Sciatic nerve (tissue), 2 donors: ENCODE results near the gene C3orf20. TPM values are rescaled to one million over a fixed set of nuclear protein-coding genes. Genes with fewer than 3 reads are reported as not detected.
"Not testable (repeated sequence)": the region's sequence is repeated elsewhere in the genome, so short reads cannot be mapped to it uniquely, and the experiment has no call there.

Experiments
- ATAC-seq: fragments of 200-7000 bp; cut with Tn5 transposase; one replicate; pipeline ENCODE4 v1.9.1; 2020; ENCODE audit warnings: mild to moderate bottlenecking, moderate library complexity
- DNase-seq: peaks from one replicate; pipeline ENCODE4 v3.0.0-alpha.2; 2020; ENCODE audit warnings: low spot score
- intact Hi-C: fragments of 100-400 bp; cut with DNase I; formaldehyde crosslinking; loops from one replicate; pipeline ENCODE4 v1.14.2; 2022
- total RNA-seq: library from RNA; stranded (reverse); fragmentation: NEBNext Ultra II Directional; extraction: Animal tissue kit (Norgen Biotek cat#: 25700); gene quantifications from one replicate; pipeline ENCODE4 v1.2.1, GENCODE V29; 2021
- donor health status: DM: no; HTN: no; CAD: no.
- donor health status: DM: no; HTN: no; CAD: no.

C3orf20 gene
- total RNA-seq, 1 donor from 2014 or later = 0.18 TPM

GRCh38 chr3:14647976-14648955, 26.7 kb upstream of the C3orf20 start:
- DNase-seq (no peak), ATAC-seq (no peak)
- intact Hi-C loops = no loop called here

GRCh38 chr3:14649466-14649865, 25.5 kb upstream of the C3orf20 start:
- no peak for DNase-seq
- ATAC-seq = no peak
- intact Hi-C loops = no loop called here

DNA sequence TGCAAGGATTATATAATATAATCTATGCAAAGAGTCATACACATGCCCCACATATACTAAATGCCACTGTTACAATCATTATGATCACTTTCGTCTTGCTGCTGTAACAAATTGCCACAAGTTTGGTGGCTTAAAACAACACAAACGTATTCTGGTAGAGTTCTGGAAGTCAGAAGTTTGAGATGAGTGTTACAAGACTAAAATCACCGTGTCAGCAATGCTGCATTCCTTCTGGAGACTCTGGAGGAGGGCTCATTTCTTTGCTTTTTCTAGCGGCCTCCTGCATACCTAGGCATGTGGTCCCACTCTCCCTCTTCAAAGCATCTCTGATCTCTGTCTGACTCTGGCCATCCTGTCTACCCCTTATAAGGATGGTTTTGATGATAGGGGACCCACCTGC, 24.7 kb upstream of the C3orf20 start:
- no peak for ATAC-seq
- intact Hi-C loops = no loop called here
- no peak for DNase-seq

DNA sequence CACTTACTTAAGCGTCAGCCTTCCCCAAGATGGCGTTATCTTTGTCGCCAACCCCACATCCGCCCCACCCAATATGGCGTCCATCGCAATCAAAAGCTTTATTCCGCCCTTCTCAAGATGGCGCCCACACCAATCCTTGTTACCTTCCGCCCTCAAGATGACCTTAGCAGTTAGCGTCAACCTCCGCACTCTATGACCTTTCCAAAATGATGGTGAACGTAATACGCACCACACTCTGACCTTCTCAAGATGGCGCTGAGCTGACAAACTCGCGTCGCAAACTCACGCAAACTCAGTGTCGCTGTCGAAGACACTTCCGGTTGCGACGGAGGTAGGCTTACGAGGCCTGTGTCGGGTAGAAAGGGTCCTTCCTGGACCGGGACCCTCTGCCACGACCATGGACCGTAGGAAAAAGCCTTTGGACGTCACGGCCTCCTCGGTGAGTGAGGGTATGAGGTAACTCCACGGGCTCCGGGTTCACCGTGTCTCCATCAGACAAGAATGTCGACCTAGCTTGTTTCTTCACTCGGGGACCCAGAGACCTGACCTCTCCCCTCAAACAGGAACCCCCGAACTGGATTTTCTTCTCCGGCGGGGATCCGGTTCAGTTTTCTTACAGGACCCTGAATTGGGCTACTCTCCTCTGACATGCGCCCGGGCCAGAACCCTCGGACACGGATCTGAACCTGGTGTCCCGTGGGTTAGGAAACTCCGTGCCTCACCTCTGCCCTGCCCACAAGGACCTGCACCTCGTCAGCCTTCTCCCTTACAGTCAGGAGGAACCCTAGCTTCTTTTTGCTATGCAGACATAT, 23.3 kb upstream of the C3orf20 start, which contains the start of gene CCDC174:
Gene CCDC174 (plus strand): TSS at position 323 of the 812 bp plus-strand sequence. CDS start 75 bp downstream, at position 398.
- ATAC-seq = peak; percentile 99
- DNase-seq = peak; percentile 94
- intact Hi-C loops = no loop called here

GRCh38 chr3:14652360-14652907, 22.5 kb upstream of the C3orf20 start:
- ATAC-seq, DNase-seq, intact Hi-C loops: not testable (repeated sequence)

DNA sequence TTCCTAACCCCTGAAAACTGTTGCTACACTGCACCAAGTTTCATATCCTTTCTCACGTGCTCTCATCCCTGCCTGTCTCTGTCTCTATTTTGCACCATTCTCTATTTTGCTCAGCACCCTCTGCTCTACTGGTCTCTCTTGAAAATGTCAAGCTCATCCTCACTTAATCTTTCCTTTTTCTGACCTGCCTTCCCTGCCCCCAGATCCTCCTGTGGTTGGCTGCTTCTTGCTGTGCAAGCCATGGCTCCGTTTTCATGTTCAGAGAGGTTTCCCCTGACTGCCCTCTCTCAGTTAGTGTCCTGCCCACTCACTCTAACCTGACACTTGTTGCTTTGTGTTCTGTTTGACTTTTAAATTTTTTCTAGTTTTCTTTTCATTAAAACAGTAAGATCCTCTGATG, 17.4 kb upstream of the C3orf20 start:
- intact Hi-C loops = no loop called here
- DNase-seq = no peak
- no peak for ATAC-seq

GRCh38 chr3:14658978-14659377, 16.0 kb upstream of the C3orf20 start:
- intact Hi-C loops = no loop called here
- ATAC-seq (no peak), DNase-seq (no peak)

- no peak for DNase-seq
- intact Hi-C loops = no loop called here
- ATAC-seq = no peak
Measured at GRCh38 chr3:14660942-14661341, 14.0 kb upstream of the C3orf20 start.

DNA sequence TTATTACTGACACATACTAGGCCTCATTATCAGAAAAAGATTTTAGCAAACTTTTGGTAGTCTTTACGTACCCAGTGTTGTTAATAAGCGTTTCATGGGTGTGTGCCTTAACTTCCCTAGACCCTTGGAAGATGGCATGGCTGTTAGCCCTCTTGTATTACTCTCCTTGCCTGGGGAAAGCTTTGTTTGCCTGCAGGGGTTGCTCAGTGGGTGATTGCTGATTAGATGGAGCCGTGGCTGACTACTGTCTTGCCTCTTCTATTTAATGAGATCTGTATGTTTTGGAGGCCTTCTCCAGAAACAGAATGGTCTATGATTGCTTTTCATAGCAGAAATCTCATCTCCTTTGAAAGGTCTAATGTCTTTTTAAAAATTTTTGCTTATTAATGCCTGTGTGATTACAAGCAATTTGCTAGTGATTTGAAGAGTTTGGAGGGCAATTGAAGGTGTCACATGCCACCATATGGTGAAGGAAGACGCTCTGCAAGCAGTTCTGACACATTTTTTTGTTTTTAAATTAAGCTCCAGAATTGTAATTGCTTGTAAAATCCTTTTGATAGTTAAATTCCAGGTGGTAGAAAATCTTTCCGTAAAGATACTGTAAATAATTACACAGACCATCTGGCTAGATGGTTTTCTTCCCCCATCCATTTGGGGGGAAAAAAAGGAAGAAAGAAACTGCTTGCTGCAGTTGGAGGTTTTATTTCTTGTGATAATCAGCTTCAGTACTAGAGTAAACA, 11.4 kb upstream of the C3orf20 start:
- ATAC-seq (no peak), DNase-seq (no peak)

DNA sequence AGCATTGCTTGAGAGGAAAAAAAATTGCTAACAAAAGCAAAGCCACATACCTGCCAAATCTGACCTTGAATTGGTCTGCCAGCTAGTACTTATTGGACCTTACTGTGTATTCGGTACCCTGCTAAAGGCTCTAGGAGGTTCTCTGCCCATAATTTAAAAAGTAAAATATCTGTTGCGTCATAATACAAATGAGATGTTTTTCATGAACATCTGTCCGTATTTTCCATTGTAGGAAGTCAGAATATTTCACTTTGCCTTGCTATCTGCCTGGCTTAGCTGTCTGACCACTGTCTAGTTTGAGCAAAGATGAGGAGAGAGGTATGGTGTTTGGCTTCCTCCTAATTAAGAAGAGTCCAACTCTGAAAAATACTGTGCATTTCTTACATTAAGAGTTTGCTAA, 10.8 kb upstream of the C3orf20 start:
- ATAC-seq (no peak), DNase-seq (no peak)

More for the DNA sequence above, 11.4 kb upstream of the C3orf20 start:
- intact Hi-C loops = no loop called here

DNA sequence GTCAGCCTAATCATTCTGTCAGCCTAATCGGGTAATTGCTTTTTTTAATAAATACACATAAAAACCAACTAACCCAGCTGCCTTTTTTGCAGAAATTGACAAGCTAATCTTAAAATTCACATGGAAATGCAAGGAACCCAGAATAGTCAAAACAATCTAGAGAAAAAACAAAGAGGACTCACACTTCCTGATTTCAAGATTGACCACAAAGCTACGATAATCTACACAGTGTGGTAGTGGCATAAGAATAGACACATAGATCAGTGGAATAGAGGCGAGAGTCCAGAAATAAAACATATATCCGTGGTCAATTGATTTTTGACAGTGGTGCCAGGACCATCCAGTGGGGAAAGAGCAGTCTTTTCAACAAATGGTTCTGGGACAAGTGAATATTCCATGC, 2.4 kb upstream of the C3orf20 start:
- no peak for ATAC-seq
- no peak for DNase-seq
- intact Hi-C loops = loop anchor here (10.0 kb wide), 1 partner anchor 252 kb away; no protein-coding TSS in a partner anchor

More for the DNA sequence above, 10.8 kb upstream of the C3orf20 start:
- intact Hi-C loops = no loop called here

- ATAC-seq (no peak), DNase-seq (no peak)
- intact Hi-C loops = loop anchor here (10.0 kb wide), 1 partner anchor 248 kb away; no protein-coding TSS in a partner anchor
Measured at GRCh38 chr3:14676881-14677280, 1.9 kb downstream of the C3orf20 start.

GRCh38 chr3:14678015-14678503, 3.1 kb downstream of the C3orf20 start:
- ATAC-seq (no peak), DNase-seq (no peak)
- intact Hi-C loops = loop anchor here (10.0 kb wide), 1 partner anchor 247 kb away; no protein-coding TSS in a partner anchor

GRCh38 chr3:14680115-14680514, 5.2 kb downstream of the C3orf20 start:
- DNase-seq (no peak), ATAC-seq (no peak)
- intact Hi-C loops = no loop called here

DNA sequence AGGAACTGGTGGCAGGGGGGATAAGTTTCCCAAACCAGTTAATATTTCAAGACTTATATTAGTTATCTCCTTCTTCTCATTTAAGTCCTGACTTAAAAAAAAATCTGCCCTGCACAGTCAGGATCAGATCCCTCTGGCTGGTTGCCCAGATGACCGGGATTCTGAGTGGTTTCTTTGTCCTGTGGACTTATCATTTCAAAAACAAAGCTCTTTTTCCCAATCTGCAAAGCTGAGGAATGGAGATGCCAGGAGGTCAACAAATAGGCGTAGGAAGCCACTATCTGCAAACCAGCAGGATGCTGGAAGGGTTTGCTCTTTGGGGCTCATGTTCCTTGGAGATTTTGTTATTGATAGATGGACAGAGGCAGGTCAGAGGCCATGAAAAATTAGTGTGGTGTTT, 5.8 kb downstream of the C3orf20 start:
- DNase-seq (no peak), ATAC-seq (no peak)
- intact Hi-C loops = no loop called here

GRCh38 chr3:14684447-14684846, 9.5 kb downstream of the C3orf20 start:
- intact Hi-C loops = no loop called here
- ATAC-seq (no peak), DNase-seq (no peak)

DNA sequence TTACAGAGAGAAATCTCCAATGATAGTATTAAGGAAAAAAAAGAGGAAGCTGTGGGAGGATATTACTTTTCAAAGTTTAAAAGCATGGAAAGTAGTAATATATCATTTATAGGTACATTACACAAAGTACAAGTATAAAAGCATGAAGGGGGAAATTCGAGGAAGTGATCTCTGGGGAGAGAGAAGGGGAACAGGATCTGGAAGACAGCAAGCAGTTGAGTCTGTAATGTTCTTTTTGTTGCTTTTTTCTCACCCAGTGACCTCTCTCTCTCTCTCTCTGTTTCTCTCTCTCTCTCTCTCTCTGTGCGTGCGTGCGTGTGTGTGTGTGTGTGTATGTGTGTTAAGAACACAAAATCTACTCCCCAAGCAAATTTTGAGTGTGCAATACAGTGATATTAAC, 10.2 kb downstream of the C3orf20 start:
- intact Hi-C loops = no loop called here
- no peak for ATAC-seq

DNA sequence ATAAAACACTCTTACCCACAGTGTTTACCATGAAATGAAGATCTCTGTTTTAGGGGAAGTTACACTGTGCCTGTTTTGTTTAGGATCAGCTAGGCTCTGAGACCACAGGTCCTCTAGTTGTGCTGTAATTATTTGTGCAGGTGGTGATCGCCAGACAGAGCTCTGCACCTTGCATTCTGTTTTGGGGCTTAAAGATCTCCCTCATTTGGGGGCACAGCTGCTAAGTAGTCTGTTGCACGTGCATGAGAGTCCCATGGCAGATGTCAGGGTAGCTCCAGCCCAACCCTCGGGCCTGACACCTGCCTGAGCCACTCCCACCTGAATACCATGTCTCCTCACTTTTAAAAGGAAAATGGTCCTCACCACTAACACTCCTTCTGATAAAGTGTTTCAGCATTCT, 12.4 kb downstream of the C3orf20 start:
- intact Hi-C loops = no loop called here
- no peak for ATAC-seq
- DNase-seq = no peak

More for the DNA sequence above, 10.2 kb downstream of the C3orf20 start:
- DNase-seq = no peak
